H1 (cell line): ENCODE data around the gene KIF13A. TPM values are rescaled to one million over a fixed set of nuclear protein-coding genes. Genes with fewer than 3 reads are reported as not detected.

Source experiments
- CTCF ChIA-PET: fragments of 300-600 bp; sonication (Branson Sonifier 250); formaldehyde crosslinking; loops from one replicate; lab custom pipeline; 2021; ENCODE audit not compliant: partially characterized antibody; lab: Charles Lee
- POLR2A ChIA-PET: fragments of 300-600 bp; sonication (Branson Sonifier 250); formaldehyde crosslinking; loops from one replicate; lab custom pipeline; 2021; ENCODE audit warnings: inconsistent platforms; ENCODE audit not compliant: partially characterized antibody; lab: Charles Lee
- DNase-seq, 2 experiments: peaks; one replicate each; pipeline versions ENCODE4 v3.0.0 to v3.0.0-alpha.2; 2010 to 2022; ENCODE audit warnings: low spot score in 2 of 2, low read depth in 1 of 2, mixed read lengths in 1 of 2
- FAIRE-seq: peaks from 2 replicates; lab custom pipeline; 2011; peaks lifted over from hg19 to GRCh38; lab: Jason Lieb, UNC
- H2AFZ ChIP-seq: 2 replicates; pipeline ENCODE4 v1.8.1; 2012; ENCODE audit warnings: low read length, inconsistent platforms
- H2AK5ac ChIP-seq: 2 replicates; pipeline ENCODE4 v1.6.1; 2013; ENCODE audit warnings: low read depth, low read length
- H2BK120ac ChIP-seq: replicated peaks from 2 replicates; pipeline ENCODE3; 2013; ENCODE audit warnings: low read depth, low read length, inconsistent platforms
- H2BK12ac ChIP-seq: 2 replicates; pipeline ENCODE4 v1.6.1; 2013; ENCODE audit warnings: low read depth, low read length
- H2BK15ac ChIP-seq: 2 replicates; pipeline ENCODE4 v1.6.1; 2013; ENCODE audit warnings: low read length
- H2BK20ac ChIP-seq: 2 replicates; pipeline ENCODE4 v1.6.1; 2013; ENCODE audit warnings: low read length
- H2BK5ac ChIP-seq: 2 replicates; pipeline ENCODE4 v1.6.1; 2013; ENCODE audit warnings: low read depth, low read length
- H3K14ac ChIP-seq: 2 replicates; pipeline ENCODE4 v1.6.1; 2013; ENCODE audit warnings: inconsistent platforms; ENCODE audit not compliant: insufficient read length
- H3K18ac ChIP-seq: 2 replicates; pipeline ENCODE4 v1.6.1; 2013; ENCODE audit warnings: low read length; ENCODE audit errors: extremely low read depth
- H3K23ac ChIP-seq: 2 replicates; pipeline ENCODE4 v1.6.1; 2013; ENCODE audit warnings: inconsistent platforms; ENCODE audit not compliant: insufficient read length
- H3K23me2 ChIP-seq: 2 replicates; pipeline ENCODE4 v1.6.1; 2013; ENCODE audit warnings: low read depth, low read length
- H3K27ac ChIP-seq: 2 replicates; pipeline ENCODE4 v1.6.1; 2011; ENCODE audit warnings: low read depth, low read length, inconsistent platforms
- H3K27me3 ChIP-seq, 4 experiments: replicated peaks in 1 of 4; 1 replicate in 1 of 4; 2 replicates in 3 of 4; pipeline versions ENCODE4 v1.6.1 to v1.8.1; 2011 to 2013; ENCODE audit warnings: low read length in 3 of 4, mild to moderate bottlenecking in 3 of 4, inconsistent platforms in 2 of 4, mixed read lengths in 2 of 4, moderate library complexity in 1 of 4; ENCODE audit not compliant: control insufficient read depth in 3 of 4, insufficient read depth in 3 of 4; ENCODE audit errors: extremely low read depth in 1 of 4
- H3K36me3 ChIP-seq, 4 experiments: 2 replicates each; pipeline versions ENCODE4 v1.6.1 to v1.8.1; 2011 to 2013; ENCODE audit warnings: mild to moderate bottlenecking in 4 of 4, low read length in 3 of 4, moderate library complexity in 2 of 4, control low read depth in 1 of 4, inconsistent platforms in 1 of 4; ENCODE audit not compliant: insufficient read depth in 4 of 4, control insufficient read depth in 2 of 4
- H3K4ac ChIP-seq: replicated peaks from 2 replicates; pipeline ENCODE3; 2013; ENCODE audit warnings: low read length, low read depth, mixed read lengths, inconsistent platforms; ENCODE audit not compliant: insufficient read length
- H3K4me1 ChIP-seq, 4 experiments: replicated peaks in 1 of 4; 1 replicate in 1 of 4; 2 replicates in 3 of 4; pipeline versions ENCODE4 v1.6.1 to v1.8.1; 2011 to 2013; ENCODE audit warnings: low read length in 3 of 4, inconsistent platforms in 2 of 4, mixed read lengths in 1 of 4; ENCODE audit not compliant: insufficient read depth in 4 of 4, control insufficient read depth in 3 of 4
- H3K4me2 ChIP-seq, 2 experiments: 2 replicates each; pipeline versions ENCODE4 v1.6.1 to v1.8.1; 2011 to 2013; ENCODE audit warnings: low read depth in 2 of 2, low read length in 2 of 2, control low read depth in 1 of 2, inconsistent platforms in 1 of 2, mild to moderate bottlenecking in 1 of 2; ENCODE audit not compliant: insufficient read depth in 1 of 2
- H3K4me3 ChIP-seq, 4 experiments: fragments of 200-600, 300-600 bp in 1 of 4; sonication (generic), shearing (Covaris generic), sonication (Bioruptor Twin) in 1 of 4; 2 replicates each; pipeline versions ENCODE4 v1.5.1 to v1.8.1; 2011 to 2016; ENCODE audit warnings: low read length in 4 of 4, low read depth in 3 of 4, control low read depth in 2 of 4, inconsistent platforms in 2 of 4, mild to moderate bottlenecking in 2 of 4, mixed read lengths in 1 of 4, moderate library complexity in 1 of 4; ENCODE audit not compliant: insufficient read depth in 2 of 4; ENCODE audit errors: extremely low read depth in 1 of 4
- H3K56ac ChIP-seq: replicated peaks from 2 replicates; pipeline ENCODE3; 2013; ENCODE audit warnings: low read depth, mild to moderate bottlenecking, mixed read lengths, low read length, inconsistent platforms; ENCODE audit not compliant: insufficient read length
- H3K79me1 ChIP-seq: 2 replicates; pipeline ENCODE4 v1.6.1; 2013; ENCODE audit warnings: low read depth, low read length, control low read depth
- H3K79me2 ChIP-seq, 2 experiments: 2 replicates each; pipeline versions ENCODE4 v1.6.1 to v1.8.1; 2012 to 2013; ENCODE audit warnings: low read length in 2 of 2, mild to moderate bottlenecking in 2 of 2, inconsistent platforms in 1 of 2; ENCODE audit not compliant: insufficient read depth in 2 of 2, control insufficient read depth in 1 of 2
- H3K9ac ChIP-seq, 4 experiments: replicated peaks in 1 of 4; 1 replicate in 1 of 4; 2 replicates in 3 of 4; pipeline versions ENCODE4 v1.6.1 to v1.8.1; 2011 to 2013; ENCODE audit warnings: low read depth in 3 of 4, low read length in 3 of 4, control low read depth in 2 of 4, mild to moderate bottlenecking in 2 of 4, moderate library complexity in 2 of 4, inconsistent platforms in 1 of 4; ENCODE audit errors: extremely low read depth in 1 of 4
- H3K9me3 ChIP-seq, 2 experiments: 2 replicates each; pipeline versions ENCODE4 v1.6.1 to v1.8.1; 2012 to 2013; ENCODE audit warnings: mild to moderate bottlenecking in 2 of 2, moderate library complexity in 2 of 2, control low read depth in 1 of 2, inconsistent platforms in 1 of 2, low read depth in 1 of 2, low read length in 1 of 2, mixed read lengths in 1 of 2; ENCODE audit not compliant: insufficient read depth in 2 of 2
- H4K20me1 ChIP-seq, 2 experiments: replicated peaks in 1 of 2; 2 replicates each; pipeline versions ENCODE3 to v1.8.1; 2011 to 2013; ENCODE audit warnings: inconsistent platforms in 2 of 2, low read length in 2 of 2, mild to moderate bottlenecking in 1 of 2; ENCODE audit not compliant: insufficient read depth in 2 of 2, control insufficient read depth in 1 of 2
- H4K5ac ChIP-seq: 2 replicates; pipeline ENCODE4 v1.6.1; 2013; ENCODE audit warnings: low read length, low read depth, mixed read lengths, inconsistent platforms; ENCODE audit not compliant: insufficient read length
- H4K8ac ChIP-seq: 2 replicates; pipeline ENCODE4 v1.8.0; 2013; ENCODE audit warnings: mild to moderate bottlenecking, moderate library complexity, low read length, inconsistent platforms; ENCODE audit not compliant: insufficient read depth; ENCODE audit errors: extremely low read depth
- H4K91ac ChIP-seq: replicated peaks from 2 replicates; pipeline ENCODE3; 2013; ENCODE audit warnings: low read length, mixed read lengths, inconsistent platforms; ENCODE audit not compliant: insufficient read length
- CHD1 ChIP-seq: IDR thresholded peaks from 2 replicates; pipeline ENCODE4 v1.6.1; 2012; ENCODE audit warnings: low read depth, low read length, improper control_type of control experiment
- CREB1 ChIP-seq: IDR thresholded peaks from 2 replicates; pipeline ENCODE4 v1.6.1; 2012; ENCODE audit warnings: inconsistent platforms
- KDM5A ChIP-seq: fragments of 200-600 bp; IDR thresholded peaks from 2 replicates; pipeline ENCODE4 v1.7.1; 2012; ENCODE audit warnings: mild to moderate bottlenecking, low read length, inconsistent platforms, mixed read lengths
- MAFK ChIP-seq: IDR thresholded peaks from 2 replicates; pipeline ENCODE4 v1.6.1; 2012; ENCODE audit warnings: low read depth, mild to moderate bottlenecking, improper control_type of control experiment, low read length
- NANOG ChIP-seq: IDR thresholded peaks from 2 replicates; pipeline ENCODE4 v1.6.1; 2011; ENCODE audit warnings: low read length, low read depth, mild to moderate bottlenecking, inconsistent platforms; ENCODE audit not compliant: insufficient read depth, poor library complexity, severe bottlenecking
- POLR2AphosphoS5 ChIP-seq: IDR thresholded peaks from 2 replicates; pipeline ENCODE4 v1.6.1; 2011; ENCODE audit warnings: low read depth, low read length
- RNF2 ChIP-seq: fragments of 200-900, 300-1000 bp; sonication (generic); IDR thresholded peaks from 2 replicates; pipeline ENCODE4 v1.7.1; 2016; ENCODE audit warnings: borderline replicate concordance, low read depth, mild to moderate bottlenecking, antibody characterized with exemption, low read length; ENCODE audit not compliant: poor library complexity, severe bottlenecking; ENCODE audit errors: missing control alignments
- SRF ChIP-seq: IDR thresholded peaks from 2 replicates; pipeline ENCODE4 v1.6.1; 2011; ENCODE audit warnings: mild to moderate bottlenecking, low read depth, low read length, moderate library complexity
- TAF7 ChIP-seq: optimal IDR thresholded peaks from 2 replicates; pipeline ENCODE3; 2011; ENCODE audit warnings: low read depth, mild to moderate bottlenecking, inconsistent platforms, low read length, moderate library complexity, borderline replicate concordance
- polyA plus RNA-seq, 7 experiments: library from polyadenylated mRNA; depleted of rRNA in 3 of 7; stranded (reverse) in 5 of 7; unstranded in 2 of 7; fragments of >200 nt in 5 of 7; fragments of 200-250 nt in 2 of 7; gene quantifications; 1 replicate in 5 of 7; 2 replicates in 1 of 7; 4 replicates in 1 of 7; pipeline versions ENCODE4 v1.2.1 to v1.2.3, GENCODE V29; 2011 to 2013; ENCODE audit warnings: missing spikeins in 2 of 7, mixed read lengths in 2 of 7
- total RNA-seq: library from RNA; stranded (reverse); fragmentation: NEBNext Ultra II Directional; extraction: Animal tissue kit (Norgen Biotek cat#: 25700); gene quantifications from 2 replicates; pipeline ENCODE4 v1.2.1, GENCODE V29; 2021
- TF ChIP-seq, protein P1 (sequence below), 3 experiments: IDR thresholded peaks; 1 replicate in 2 of 3; 2 replicates in 1 of 3; pipeline versions ENCODE4 v1.5.1 to v1.6.1; 2011; ENCODE audit warnings: low read length in 3 of 3, mild to moderate bottlenecking in 3 of 3, inconsistent platforms in 2 of 3, low read depth in 1 of 3, moderate library complexity in 1 of 3; ENCODE audit not compliant: insufficient read depth in 1 of 3; ENCODE audit errors: control extremely low read depth in 1 of 3
- TF ChIP-seq, protein P2 (sequence below): IDR thresholded peaks from 2 replicates; pipeline ENCODE4 v1.6.1; 2011; ENCODE audit warnings: low read length, improper control_type of control experiment

KIF13A gene
- total and polyA plus RNA-seq, 2 of the 8 experiments (the other 6 are each of a cell fraction or from before 2014, with no cell fraction given): 14.7 to 40.8 TPM

DNA sequence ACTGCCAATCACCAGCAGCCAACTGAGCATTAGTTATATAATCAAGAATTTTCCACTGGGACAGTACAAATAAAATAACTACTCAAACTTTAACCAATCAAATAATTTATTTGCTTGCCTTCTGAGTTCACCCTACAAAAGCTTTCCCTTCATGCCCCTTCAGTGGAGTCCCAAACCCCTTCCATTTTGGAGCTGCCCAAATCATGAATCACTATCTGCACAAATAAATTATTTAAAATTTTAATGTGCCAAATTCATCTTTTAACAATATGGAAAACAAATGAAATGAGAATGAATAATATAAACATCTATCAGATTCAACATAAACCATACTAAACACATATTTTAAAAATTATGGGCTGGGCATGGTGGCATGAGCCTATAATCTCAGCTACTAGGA, 85.9 kb downstream of the KIF13A start:
- no peak overlapping the region for H2BK5ac ChIP-seq
- no peak overlapping the region for H3K18ac ChIP-seq
- H2BK15ac ChIP-seq: no peak overlapping the region
- H3K4me2 ChIP-seq: no peak overlapping the region
- H3K9me3 ChIP-seq: peaks cover 2% of the 10 kb centered on the region in 2 experiments; a peak in 1 of 4 replicates
- H2BK120ac ChIP-seq: no peak overlapping the region
- no peak overlapping the region for H2BK12ac ChIP-seq
- H3K27ac ChIP-seq: no peak overlapping the region
- no peak overlapping the region for H3K14ac ChIP-seq
- H4K8ac ChIP-seq: no peak overlapping the region
- H4K91ac ChIP-seq: no peak overlapping the region
- no peak overlapping the region for H2AFZ ChIP-seq
- no peak overlapping the region for H3K23ac ChIP-seq
- H4K20me1 ChIP-seq: no peaks in the 10 kb centered on the region
- peaks cover 0 to 14% (median 5%) of the 10 kb centered on the region in 4 experiments; a peak in 3 of 8 replicates for H3K36me3 ChIP-seq
- no peak overlapping the region for H3K9ac ChIP-seq
- H3K4me1 ChIP-seq: peaks cover 0 to 6% (median 2%) of the 10 kb centered on the region in 4 experiments; a peak in 3 of 7 replicates
- H2BK20ac ChIP-seq: no peak overlapping the region
- H3K79me1 ChIP-seq: no peaks in the 10 kb centered on the region; the same call in 1 of the 2 replicates
- POLR2A ChIA-PET: no interaction called here
- no peaks in the 10 kb centered on the region for H3K23me2 ChIP-seq
- no peak overlapping the region for H2AK5ac ChIP-seq
- peaks cover 0 to 54% of the 10 kb centered on the region in 2 experiments; a peak in 2 of 4 replicates for H3K79me2 ChIP-seq
- no peak overlapping the region for H3K4me3 ChIP-seq
- FAIRE-seq (no peak), DNase-seq (no peak)
- CTCF ChIA-PET: no interaction called here
- no peak overlapping the region for H3K56ac ChIP-seq
- no peaks in the 10 kb centered on the region for H3K27me3 ChIP-seq
- no peak overlapping the region for H3K4ac ChIP-seq
- H4K5ac ChIP-seq: no peak overlapping the region
- TF ChIP-seq MAFK (no peak), POLR2AphosphoS5 (no peak), TAF7 (no peak), RNF2 (no peak), CREB1 (no peak), SRF (no peak), CHD1 (no peak), NANOG (no peak), KDM5A (no peak)
- TF ChIP-seq, protein P1, sequence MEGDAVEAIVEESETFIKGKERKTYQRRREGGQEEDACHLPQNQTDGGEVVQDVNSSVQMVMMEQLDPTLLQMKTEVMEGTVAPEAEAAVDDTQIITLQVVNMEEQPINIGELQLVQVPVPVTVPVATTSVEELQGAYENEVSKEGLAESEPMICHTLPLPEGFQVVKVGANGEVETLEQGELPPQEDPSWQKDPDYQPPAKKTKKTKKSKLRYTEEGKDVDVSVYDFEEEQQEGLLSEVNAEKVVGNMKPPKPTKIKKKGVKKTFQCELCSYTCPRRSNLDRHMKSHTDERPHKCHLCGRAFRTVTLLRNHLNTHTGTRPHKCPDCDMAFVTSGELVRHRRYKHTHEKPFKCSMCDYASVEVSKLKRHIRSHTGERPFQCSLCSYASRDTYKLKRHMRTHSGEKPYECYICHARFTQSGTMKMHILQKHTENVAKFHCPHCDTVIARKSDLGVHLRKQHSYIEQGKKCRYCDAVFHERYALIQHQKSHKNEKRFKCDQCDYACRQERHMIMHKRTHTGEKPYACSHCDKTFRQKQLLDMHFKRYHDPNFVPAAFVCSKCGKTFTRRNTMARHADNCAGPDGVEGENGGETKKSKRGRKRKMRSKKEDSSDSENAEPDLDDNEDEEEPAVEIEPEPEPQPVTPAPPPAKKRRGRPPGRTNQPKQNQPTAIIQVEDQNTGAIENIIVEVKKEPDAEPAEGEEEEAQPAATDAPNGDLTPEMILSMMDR (IDR thresholded peaks at IDR 0.05; ENCODE audit: control extremely low read depth in 1 of 3, insufficient read depth in 1 of 3, low read depth in 1 of 3, low read length in 3 of 3): no peak
- TF ChIP-seq, protein P2, sequence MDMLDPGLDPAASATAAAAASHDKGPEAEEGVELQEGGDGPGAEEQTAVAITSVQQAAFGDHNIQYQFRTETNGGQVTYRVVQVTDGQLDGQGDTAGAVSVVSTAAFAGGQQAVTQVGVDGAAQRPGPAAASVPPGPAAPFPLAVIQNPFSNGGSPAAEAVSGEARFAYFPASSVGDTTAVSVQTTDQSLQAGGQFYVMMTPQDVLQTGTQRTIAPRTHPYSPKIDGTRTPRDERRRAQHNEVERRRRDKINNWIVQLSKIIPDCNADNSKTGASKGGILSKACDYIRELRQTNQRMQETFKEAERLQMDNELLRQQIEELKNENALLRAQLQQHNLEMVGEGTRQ: no peak
